Measurements from ENCODE around the gene HNF4A. TPM values are rescaled to one million over a fixed set of nuclear protein-coding genes. Genes with fewer than 3 reads are reported as not detected.

The HNF4A gene
- total and polyA plus RNA-seq, 7 donors, result 0.03 to 0.13 (median 0.03) TPM; not detected in 4

DNA sequence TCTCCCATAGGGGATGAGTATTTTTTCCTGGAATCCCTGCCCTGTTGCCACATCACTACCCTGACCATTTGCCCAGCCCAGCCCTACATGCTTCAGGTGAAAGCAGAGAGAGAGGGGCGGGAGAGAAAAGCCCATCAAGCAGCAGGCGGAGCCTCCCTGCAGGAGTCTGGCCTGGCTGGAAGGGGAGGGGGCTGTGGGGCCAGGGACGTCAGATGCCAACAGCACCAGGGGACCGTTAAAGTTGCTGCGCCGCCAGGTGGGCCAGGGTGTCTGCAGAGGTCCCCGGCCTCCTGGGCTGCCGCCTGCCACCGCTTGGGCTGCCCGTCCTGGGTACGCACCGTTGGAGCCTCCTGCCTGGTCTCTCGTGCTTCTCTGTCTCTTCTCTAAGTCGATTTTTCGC is 19.4 kb upstream of the HNF4A start:
- TF ChIP-seq, protein P1, sequence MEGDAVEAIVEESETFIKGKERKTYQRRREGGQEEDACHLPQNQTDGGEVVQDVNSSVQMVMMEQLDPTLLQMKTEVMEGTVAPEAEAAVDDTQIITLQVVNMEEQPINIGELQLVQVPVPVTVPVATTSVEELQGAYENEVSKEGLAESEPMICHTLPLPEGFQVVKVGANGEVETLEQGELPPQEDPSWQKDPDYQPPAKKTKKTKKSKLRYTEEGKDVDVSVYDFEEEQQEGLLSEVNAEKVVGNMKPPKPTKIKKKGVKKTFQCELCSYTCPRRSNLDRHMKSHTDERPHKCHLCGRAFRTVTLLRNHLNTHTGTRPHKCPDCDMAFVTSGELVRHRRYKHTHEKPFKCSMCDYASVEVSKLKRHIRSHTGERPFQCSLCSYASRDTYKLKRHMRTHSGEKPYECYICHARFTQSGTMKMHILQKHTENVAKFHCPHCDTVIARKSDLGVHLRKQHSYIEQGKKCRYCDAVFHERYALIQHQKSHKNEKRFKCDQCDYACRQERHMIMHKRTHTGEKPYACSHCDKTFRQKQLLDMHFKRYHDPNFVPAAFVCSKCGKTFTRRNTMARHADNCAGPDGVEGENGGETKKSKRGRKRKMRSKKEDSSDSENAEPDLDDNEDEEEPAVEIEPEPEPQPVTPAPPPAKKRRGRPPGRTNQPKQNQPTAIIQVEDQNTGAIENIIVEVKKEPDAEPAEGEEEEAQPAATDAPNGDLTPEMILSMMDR (IDR thresholded peaks at IDR 0.05), result no peak
- Histone ChIP-seq H3K4me3 (no peak overlapping the region), H3K36me3 (ENCODE audit: insufficient read depth in 1 of 2, low read depth in 1 of 2) (no peaks in the 10 kb centered on the region), H3K9me3 (no peaks in the 10 kb centered on the region), H3K27me3 (ENCODE audit: insufficient read depth in 3 of 3, low read length in 2 of 3) (peaks cover 0 to 18% (median 8%) of the 10 kb centered on the region in 3 donors), H3K4me1 (no peaks in the 10 kb centered on the region), H3K27ac (no peak overlapping the region)
- 26 to 33% (median 28%) methylated on average over 15 of the region's 15 CpGs for WGBS, 3 donors
- ATAC-seq (no peak), DNase-seq (no peak)
- intact Hi-C loops (cut with DNase I), result no loop called here

DNA sequence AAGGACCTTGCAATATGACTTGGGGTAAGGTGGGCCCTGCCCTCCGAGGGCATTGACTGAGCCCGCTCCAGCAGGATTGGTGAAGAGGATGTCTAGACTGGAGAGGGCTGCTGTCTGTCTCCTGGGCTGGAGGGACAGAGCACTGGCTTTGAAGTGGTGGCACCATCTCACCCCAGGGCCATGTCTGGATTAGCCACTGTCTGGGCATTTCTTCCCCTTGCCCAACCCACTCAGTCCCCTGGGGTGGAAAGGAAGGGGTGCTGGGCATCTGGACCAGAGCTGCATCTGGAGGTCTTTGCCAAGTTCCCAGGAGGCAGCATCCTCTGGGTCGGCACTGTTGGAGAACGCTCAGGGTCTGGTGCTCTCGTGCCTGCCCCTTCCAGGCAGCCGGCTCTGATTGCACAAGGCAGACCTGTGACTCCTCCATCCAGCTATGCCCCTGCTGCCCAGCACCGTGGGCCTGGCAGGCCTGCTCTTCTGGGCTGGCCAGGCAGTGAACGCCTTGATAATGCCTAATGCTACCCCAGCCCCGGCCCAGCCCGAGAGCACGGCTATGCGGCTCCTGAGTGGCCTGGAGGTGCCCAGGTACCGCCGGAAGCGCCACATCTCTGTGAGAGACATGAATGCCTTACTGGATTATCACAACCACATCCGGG is 18.6 kb upstream of the HNF4A start, which contains the start of gene R3HDML:
TSS of gene R3HDML (plus strand) at position 319 of the 656 bp plus-strand sequence. CDS start at position 434, 115 bp downstream.
- DNase-seq (no peak), ATAC-seq (no peak)
- intact Hi-C loops (cut with DNase I), result no loop called here
- Histone ChIP-seq H3K27me3 (ENCODE audit: insufficient read depth in 3 of 3, low read length in 2 of 3) (peaks cover 0 to 18% (median 7%) of the 10 kb centered on the region in 3 donors), H3K4me1 (no peaks in the 10 kb centered on the region), H3K4me3 (no peak within 1 kb of the TSS), H3K27ac (no peak within 1 kb of the TSS), H3K36me3 (ENCODE audit: insufficient read depth in 1 of 2, low read depth in 1 of 2) (no peaks in the 10 kb centered on the region), H3K9me3 (no peaks in the 10 kb centered on the region)
- 78 to 88% (median 88%) methylated on average over 16 of the region's 16 CpGs for WGBS, 3 donors
- TF ChIP-seq, protein P1 (IDR thresholded peaks at IDR 0.05), result no peak

DNA sequence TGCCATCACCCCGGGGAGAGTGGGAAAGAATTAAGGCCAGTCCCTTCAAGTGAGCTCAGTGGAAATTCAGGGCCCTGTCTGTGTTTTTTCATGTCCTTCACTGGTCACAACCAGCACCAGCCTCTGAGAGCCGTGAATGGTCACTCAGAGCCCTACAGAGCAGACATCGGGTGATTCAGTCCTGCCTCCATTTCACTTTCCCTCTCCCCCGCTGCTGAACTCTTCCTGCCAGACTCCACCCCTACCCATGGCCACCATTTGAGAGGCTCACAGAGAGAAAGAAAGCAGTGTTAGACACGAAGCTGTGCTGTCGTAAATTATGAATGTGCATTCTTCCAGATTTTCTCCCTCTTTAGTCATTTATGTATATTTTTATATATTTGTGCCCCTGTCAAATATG is 13.3 kb upstream of the HNF4A start:
- Histone ChIP-seq H3K4me1 (no peaks in the 10 kb centered on the region), H3K36me3 (ENCODE audit: insufficient read depth in 1 of 2, low read depth in 1 of 2) (no peaks in the 10 kb centered on the region), H3K27ac (no peak overlapping the region), H3K27me3 (ENCODE audit: insufficient read depth in 3 of 3, low read length in 2 of 3) (peaks cover 0 to 2% (median 0%) of the 10 kb centered on the region in 3 donors), H3K9me3 (no peaks in the 10 kb centered on the region), H3K4me3 (no peak overlapping the region)
- TF ChIP-seq, protein P1 (IDR thresholded peaks at IDR 0.05), result no peak
- WGBS, 3 donors, result 32 to 43% (median 37%) methylated on average over 6 of the region's 6 CpGs
- ATAC-seq (no peak), DNase-seq (no peak)
- intact Hi-C loops (cut with DNase I), result no loop called here

DNA sequence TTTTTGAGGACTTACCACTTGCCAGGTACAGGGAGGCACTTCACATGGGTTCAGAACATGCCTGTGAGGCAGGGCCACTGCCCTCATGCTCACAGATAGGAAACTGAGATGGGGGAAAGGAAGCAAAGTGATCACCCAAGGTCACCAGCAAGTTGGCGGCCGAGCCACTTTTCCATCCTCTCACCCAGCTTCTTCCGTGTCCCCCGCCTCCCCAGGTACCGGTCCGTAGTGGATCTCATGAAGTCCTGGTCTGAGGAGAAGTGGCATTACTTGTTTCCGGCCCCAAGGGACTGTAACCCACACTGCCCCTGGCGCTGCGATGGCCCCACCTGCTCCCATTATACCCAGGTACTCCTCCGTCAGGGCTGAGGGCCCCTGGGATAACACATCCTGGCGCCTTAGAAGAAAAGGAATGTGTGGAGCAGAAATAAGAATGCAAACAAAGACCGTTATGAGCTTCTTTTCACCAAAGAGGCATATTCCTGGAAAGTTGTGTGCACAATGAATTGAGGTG is 12.3 kb upstream of the HNF4A start:
- WGBS, 3 donors, result 69 to 79% (median 72%) methylated on average over 12 of the region's 12 CpGs
- Histone ChIP-seq H3K4me3 (no peak overlapping the region), H3K4me1 (no peaks in the 10 kb centered on the region), H3K36me3 (ENCODE audit: insufficient read depth in 1 of 2, low read depth in 1 of 2) (no peaks in the 10 kb centered on the region), H3K27ac (no peak overlapping the region), H3K27me3 (ENCODE audit: insufficient read depth in 3 of 3, low read length in 2 of 3) (peaks cover 0 to 2% (median 0%) of the 10 kb centered on the region in 3 donors), H3K9me3 (no peaks in the 10 kb centered on the region)
- no peak for ATAC-seq
- TF ChIP-seq, protein P1 (IDR thresholded peaks at IDR 0.05), result no peak
- DNase-seq, result no peak
- intact Hi-C loops (cut with DNase I), result no loop called here

Measured in psoas muscle (tissue), 8 donors.